Left ventricle myocardium inferior (tissue), 1 donor: ENCODE measurements around the gene SNX13. TPM values are rescaled to one million over a fixed set of nuclear protein-coding genes. Genes with fewer than 3 reads are reported as not detected.

Source experiments
- DNase-seq: peaks from one replicate; pipeline ENCODE4 v3.0.0-alpha.2; 2020
- H3K27ac ChIP-seq: fragments of 200-600 bp; replicated peaks from 2 replicates; pipeline ENCODE4 v1.8.0; 2021
- H3K27me3 ChIP-seq: fragments of 200-600 bp; 2 replicates; pipeline ENCODE4 v1.8.0; 2021; ENCODE audit warnings: low read depth
- H3K36me3 ChIP-seq: fragments of 200-600 bp; 2 replicates; pipeline ENCODE4 v1.8.0; 2021
- H3K4me1 ChIP-seq: fragments of 200-600 bp; 2 replicates; pipeline ENCODE4 v1.8.0; 2021
- H3K4me3 ChIP-seq: fragments of 200-600 bp; 2 replicates; pipeline ENCODE4 v1.8.0; 2021; ENCODE audit warnings: mild to moderate bottlenecking, moderate library complexity
- H3K9me3 ChIP-seq: fragments of 200-600 bp; replicated peaks from 2 replicates; pipeline ENCODE4 v1.8.0; 2021
- intact Hi-C: fragments of 100-400 bp; cut with micrococcal nuclease; formaldehyde crosslinking; loops from one replicate; pipeline ENCODE4 v1.11.0; 2022
- total RNA-seq: library from RNA; stranded (reverse); fragmentation: NEBNext Ultra II Directional; extraction: Animal tissue kit (Norgen Biotek cat#: 25700); gene quantifications from one replicate; pipeline ENCODE4 v1.2.1, GENCODE V29; 2021
- TF ChIP-seq, protein P1 (sequence below): fragments of 200-600 bp; IDR thresholded peaks from 2 replicates; pipeline ENCODE4 v1.8.0; 2021; ENCODE audit warnings: antibody characterized with exemption, mild to moderate bottlenecking, borderline replicate concordance
- donor health status: DM: no; HTN: yes; CAD: no; lungs with severe emphysema.

SNX13 gene
- total RNA-seq, 1 donor from 2014 or later, result 42.2 TPM

GRCh38 chr7:17934094-17934493 lies 6.2 kb downstream of the SNX13 start:
- no peaks in the 10 kb centered on the region for H3K27me3 ChIP-seq
- intact Hi-C loops, result no loop called here

GRCh38 chr7:17932770-17933169 lies 7.5 kb downstream of the SNX13 start:
- TF ChIP-seq, protein P1, sequence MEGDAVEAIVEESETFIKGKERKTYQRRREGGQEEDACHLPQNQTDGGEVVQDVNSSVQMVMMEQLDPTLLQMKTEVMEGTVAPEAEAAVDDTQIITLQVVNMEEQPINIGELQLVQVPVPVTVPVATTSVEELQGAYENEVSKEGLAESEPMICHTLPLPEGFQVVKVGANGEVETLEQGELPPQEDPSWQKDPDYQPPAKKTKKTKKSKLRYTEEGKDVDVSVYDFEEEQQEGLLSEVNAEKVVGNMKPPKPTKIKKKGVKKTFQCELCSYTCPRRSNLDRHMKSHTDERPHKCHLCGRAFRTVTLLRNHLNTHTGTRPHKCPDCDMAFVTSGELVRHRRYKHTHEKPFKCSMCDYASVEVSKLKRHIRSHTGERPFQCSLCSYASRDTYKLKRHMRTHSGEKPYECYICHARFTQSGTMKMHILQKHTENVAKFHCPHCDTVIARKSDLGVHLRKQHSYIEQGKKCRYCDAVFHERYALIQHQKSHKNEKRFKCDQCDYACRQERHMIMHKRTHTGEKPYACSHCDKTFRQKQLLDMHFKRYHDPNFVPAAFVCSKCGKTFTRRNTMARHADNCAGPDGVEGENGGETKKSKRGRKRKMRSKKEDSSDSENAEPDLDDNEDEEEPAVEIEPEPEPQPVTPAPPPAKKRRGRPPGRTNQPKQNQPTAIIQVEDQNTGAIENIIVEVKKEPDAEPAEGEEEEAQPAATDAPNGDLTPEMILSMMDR, result no peak
- H3K27me3 ChIP-seq, result no peaks in the 10 kb centered on the region
- no peaks in the 10 kb centered on the region for H3K36me3 ChIP-seq
- no peak for DNase-seq
- intact Hi-C loops, result no loop called here
- H3K27ac ChIP-seq, result peak overlapping the region; percentile 31
- H3K4me3 ChIP-seq, result no peak overlapping the region
- no peaks in the 10 kb centered on the region for H3K9me3 ChIP-seq
- H3K4me1 ChIP-seq, result peaks cover 97% of the 10 kb centered on the region

More at GRCh38 chr7:17934094-17934493, 6.2 kb downstream of the SNX13 start:
- Histone ChIP-seq H3K4me1 (peaks cover 99% of the 10 kb centered on the region), H3K9me3 (no peaks in the 10 kb centered on the region), H3K36me3 (no peaks in the 10 kb centered on the region), H3K4me3 (no peak overlapping the region), H3K27ac (no peak overlapping the region)
- TF ChIP-seq, protein P1, result no peak
- no peak for DNase-seq

DNA sequence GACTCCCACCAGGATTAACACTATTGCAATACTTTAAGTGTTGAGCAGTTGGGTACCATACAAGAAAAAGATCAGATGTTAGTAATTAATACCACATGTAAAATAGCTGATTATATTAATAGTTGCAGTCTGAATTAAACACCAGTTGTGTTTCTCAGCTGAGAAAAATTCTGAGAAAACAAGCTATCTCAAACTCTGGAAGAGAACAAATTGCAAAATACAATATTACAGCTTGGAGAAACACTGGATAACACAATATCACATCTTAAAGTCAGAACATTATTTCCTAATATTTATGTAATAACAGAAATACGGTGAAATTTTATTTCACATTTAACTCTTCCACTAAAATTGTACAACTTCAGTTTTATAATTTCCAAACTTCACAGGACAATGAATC lies 9.2 kb downstream of the SNX13 start:
- no peak for DNase-seq
- no peaks in the 10 kb centered on the region for H3K36me3 ChIP-seq
- intact Hi-C loops, result no loop called here
- TF ChIP-seq, protein P1, result no peak
- H3K4me3 ChIP-seq, result no peak overlapping the region
- H3K9me3 ChIP-seq, result no peaks in the 10 kb centered on the region
- no peaks in the 10 kb centered on the region for H3K27me3 ChIP-seq
- H3K27ac ChIP-seq, result peak overlapping the region; percentile 27
- H3K4me1 ChIP-seq, result peaks cover 93% of the 10 kb centered on the region

GRCh38 chr7:17930546-17930945 lies 9.7 kb downstream of the SNX13 start:
- no peaks in the 10 kb centered on the region for H3K36me3 ChIP-seq
- H3K9me3 ChIP-seq, result no peaks in the 10 kb centered on the region
- H3K4me3 ChIP-seq, result no peak overlapping the region
- no peak for DNase-seq
- no peak overlapping the region for H3K27ac ChIP-seq
- peaks cover 88% of the 10 kb centered on the region for H3K4me1 ChIP-seq
- no peaks in the 10 kb centered on the region for H3K27me3 ChIP-seq
- intact Hi-C loops, result no loop called here
- TF ChIP-seq, protein P1, result no peak

- no peak for DNase-seq
- no peak overlapping the region for H3K27ac ChIP-seq
- H3K27me3 ChIP-seq, result no peaks in the 10 kb centered on the region
- intact Hi-C loops, result no loop called here
- TF ChIP-seq, protein P1, result no peak
- H3K9me3 ChIP-seq, result no peaks in the 10 kb centered on the region
- H3K36me3 ChIP-seq, result no peaks in the 10 kb centered on the region
- H3K4me1 ChIP-seq, result peaks cover 81% of the 10 kb centered on the region
- H3K4me3 ChIP-seq, result no peak overlapping the region
Observed at GRCh38 chr7:17929647-17930395, 10.5 kb downstream of the SNX13 start.
